NCI-H510A treated with DMSO at 0.1 percent for 48 hours (cell line): ENCODE data around the gene SOBP.

ENCODE experiments used
- DNase-seq: peaks from one replicate; lab custom pipeline; 2025; lab: John Stamatoyannopoulos, UW

The SOBP gene

GRCh38 chr6:107617341-107617932, 127.5 kb downstream of the SOBP start:
- DNase-seq: no peak

GRCh38 chr6:107618672-107619071, 128.8 kb downstream of the SOBP start:
- no peak for DNase-seq

GRCh38 chr6:107620732-107621131, 130.8 kb downstream of the SOBP start:
- no peak for DNase-seq

- DNase-seq: no peak
These were observed 131.5 kb downstream of the SOBP start for GRCh38 chr6:107621229-107621937.

GRCh38 chr6:107622269-107622668, 132.4 kb downstream of the SOBP start:
- DNase-seq: no peak

GRCh38 chr6:107624050-107624449, 134.1 kb downstream of the SOBP start:
- no peak for DNase-seq

- no peak for DNase-seq
These were observed 134.6 kb downstream of the SOBP start for GRCh38 chr6:107624541-107624940.

- DNase-seq: no peak
These were observed 135.3 kb downstream of the SOBP start for GRCh38 chr6:107625264-107625663.

GRCh38 chr6:107626645-107627044, 136.7 kb downstream of the SOBP start:
- DNase-seq: no peak

GRCh38 chr6:107627969-107628368, 138.1 kb downstream of the SOBP start:
- no peak for DNase-seq

- no peak for DNase-seq
These were observed 139.0 kb downstream of the SOBP start for GRCh38 chr6:107628878-107629277.

- no peak for DNase-seq
These were observed 139.7 kb downstream of the SOBP start for GRCh38 chr6:107629548-107630129.

GRCh38 chr6:107630348-107630977, 140.5 kb downstream of the SOBP start:
- DNase-seq: no peak

- DNase-seq: no peak
These were observed 142.6 kb downstream of the SOBP start for GRCh38 chr6:107632381-107633136.

- DNase-seq: no peak
These were observed 143.9 kb downstream of the SOBP start for GRCh38 chr6:107633680-107634323.

GRCh38 chr6:107634324-107635056, 144.6 kb downstream of the SOBP start:
- DNase-seq: no peak

- no peak for DNase-seq
These were observed 145.2 kb downstream of the SOBP start for GRCh38 chr6:107635057-107635515.

GRCh38 chr6:107636486-107636885, 146.6 kb downstream of the SOBP start:
- no peak for DNase-seq

GRCh38 chr6:107637316-107638315, 147.7 kb downstream of the SOBP start:
- no peak for DNase-seq

- DNase-seq: no peak
These were observed 148.6 kb downstream of the SOBP start for GRCh38 chr6:107638493-107638892.
